OCI-LY3 (cell line): ENCODE data around the gene PAK5.

ENCODE experiments used
- H2AFZ ChIP-seq: fragments of 200-600, 300-600 bp; shearing (Covaris generic); 2 replicates; pipeline ENCODE4 v1.6.0; 2014; ENCODE audit warnings: antibody characterized with exemption, low read depth, low read length
- H3K27ac ChIP-seq: fragments of 200-600, 300-600 bp; sonication (generic); 2 replicates; pipeline ENCODE4 v1.5.1; 2014; ENCODE audit warnings: mild to moderate bottlenecking, low read length, moderate library complexity, mixed read lengths
- H3K27me3 ChIP-seq: fragments of 200-600, 300-600 bp; sonication (generic); 2 replicates; pipeline ENCODE4 v1.6.1; 2014; ENCODE audit warnings: low read depth, low read length, mixed read lengths
- H3K36me3 ChIP-seq: fragments of 200-600, 300-600 bp; sonication (generic); replicated peaks from 2 replicates; pipeline ENCODE3; 2014; ENCODE audit warnings: low read depth, low read length, mixed read lengths
- H3K4me1 ChIP-seq: fragments of 300-600, 200-600 bp; sonication (generic); 2 replicates; pipeline ENCODE4 v1.6.1; 2014; ENCODE audit warnings: low read length, mixed read lengths
- H3K4me2 ChIP-seq: fragments of 200-600, 300-600 bp; sonication (generic); 2 replicates; pipeline ENCODE4 v1.6.1; 2014; ENCODE audit warnings: low read length, mixed read lengths
- H3K4me3 ChIP-seq: fragments of 300-600, 200-600 bp; sonication (generic); 2 replicates; pipeline ENCODE4 v1.5.1; 2014; ENCODE audit warnings: antibody characterized with exemption, mild to moderate bottlenecking, low read length, moderate library complexity
- H3K79me2 ChIP-seq: fragments of 300-600, 200-600 bp; shearing (Covaris generic); 2 replicates; pipeline ENCODE4 v1.6.1; 2014; ENCODE audit warnings: mild to moderate bottlenecking, low read length, mixed read lengths
- H3K9ac ChIP-seq: fragments of 300-600, 200-600 bp; shearing (Covaris generic); 2 replicates; pipeline ENCODE4 v1.6.0; 2014; ENCODE audit warnings: mild to moderate bottlenecking, low read length, moderate library complexity
- H3K9me3 ChIP-seq: fragments of 200-600, 300-600 bp; shearing (Covaris generic); 2 replicates; pipeline ENCODE4 v1.6.1; 2014; ENCODE audit warnings: low read length, mixed read lengths; ENCODE audit not compliant: insufficient read depth
- H4K20me1 ChIP-seq: fragments of 200-600, 300-600 bp; sonication (generic); 2 replicates; pipeline ENCODE4 v1.6.1; 2016; ENCODE audit warnings: low read length, mixed read lengths; ENCODE audit not compliant: insufficient read depth
- CTCF ChIP-seq: fragments of 200-600, 300-600 bp; sonication (generic); IDR thresholded peaks from 2 replicates; pipeline ENCODE4 v1.5.1; 2014; ENCODE audit warnings: antibody characterized with exemption, low read length, low read depth
- EZH2phosphoT487 ChIP-seq: fragments of 200-600 bp; shearing (Covaris generic); IDR thresholded peaks from 2 replicates; pipeline ENCODE4 v1.6.1; 2018; ENCODE audit warnings: antibody characterized with exemption, mixed run types, low read depth

Gene PAK5

DNA sequence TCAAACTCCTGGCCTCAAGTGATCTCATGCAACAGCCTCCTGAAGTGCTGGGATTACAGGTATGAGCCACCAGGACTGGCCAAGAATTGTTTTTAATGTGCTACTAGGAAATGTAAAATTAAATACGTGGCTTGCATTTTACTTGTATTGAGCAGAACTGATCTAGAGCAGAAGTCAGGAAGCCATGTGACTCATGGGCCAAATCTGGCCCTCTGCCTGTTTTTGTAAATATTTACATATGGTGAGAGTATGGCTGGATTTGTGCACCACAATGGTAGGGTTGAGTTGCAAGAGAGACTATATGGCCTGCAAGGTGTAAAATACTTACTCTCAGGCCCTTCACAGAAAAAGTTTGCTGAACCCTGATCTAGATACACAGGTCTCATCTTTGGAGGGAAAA lies 248.7 kb downstream of the PAK5 start:
- Histone ChIP-seq H3K4me3 (no peak overlapping the region), H4K20me1 (no peaks in the 10 kb centered on the region), H3K79me2 (no peaks in the 10 kb centered on the region), H3K36me3 (no peaks in the 10 kb centered on the region), H3K27ac (no peak overlapping the region), H3K9me3 (no peaks in the 10 kb centered on the region), H3K4me2 (no peak overlapping the region), H3K9ac (no peak overlapping the region), H3K27me3 (peaks cover 8% of the 10 kb centered on the region), H3K4me1 (no peaks in the 10 kb centered on the region), H2AFZ (no peak overlapping the region)
- TF ChIP-seq CTCF = no peak

- Histone ChIP-seq H3K4me1 (no peaks in the 10 kb centered on the region; the same call in 1 of the 2 replicates), H4K20me1 (no peaks in the 10 kb centered on the region), H3K27ac (no peak overlapping the region), H3K4me3 (no peak overlapping the region), H3K79me2 (no peaks in the 10 kb centered on the region), H3K9me3 (no peaks in the 10 kb centered on the region), H3K36me3 (no peaks in the 10 kb centered on the region), H3K4me2 (no peak overlapping the region), H3K9ac (no peak overlapping the region), H2AFZ (no peak overlapping the region), H3K27me3 (peaks cover 8% of the 10 kb centered on the region; the same call in 1 of the 2 replicates)
- TF ChIP-seq EZH2phosphoT487 = no peak
These were observed 250.2 kb downstream of the PAK5 start for GRCh38 chr20:9588706-9589105.

DNA sequence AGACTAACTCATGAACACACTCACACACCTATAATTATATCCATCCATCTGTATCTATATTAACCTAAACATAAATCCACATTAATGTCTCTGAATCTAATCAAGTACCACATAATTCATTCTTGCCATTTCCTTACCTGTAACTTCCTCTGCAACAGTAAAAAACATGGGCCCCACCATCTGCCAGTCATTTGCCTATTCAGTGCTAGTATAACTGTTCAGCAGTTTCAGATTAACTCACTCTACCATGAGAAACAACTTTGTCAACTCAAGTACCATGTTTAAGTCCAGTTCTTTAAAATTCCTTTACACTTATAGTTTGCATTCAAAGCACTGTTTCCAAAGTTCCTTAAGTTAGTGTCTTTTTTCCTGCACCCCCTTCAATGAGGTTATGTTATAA lies 255.7 kb downstream of the PAK5 start:
- TF ChIP-seq EZH2phosphoT487 (no peak), CTCF (no peak)
- Histone ChIP-seq H3K9me3 (no peaks in the 10 kb centered on the region), H3K27me3 (0 out of 2 replicates have a peak, but pooled peaks cover 4% of the 10 kb centered on the region), H3K36me3 (no peaks in the 10 kb centered on the region), H4K20me1 (no peaks in the 10 kb centered on the region), H3K27ac (no peak overlapping the region), H3K4me1 (peaks cover 8% of the 10 kb centered on the region; the same call in 1 of the 2 replicates), H3K9ac (no peak overlapping the region), H3K4me3 (no peak overlapping the region), H2AFZ (no peak overlapping the region), H3K79me2 (no peaks in the 10 kb centered on the region), H3K4me2 (no peak overlapping the region)

- no peak overlapping the region for H2AFZ ChIP-seq
- H3K4me3 ChIP-seq = no peak overlapping the region
- H3K27ac ChIP-seq = no peak overlapping the region
- H3K79me2 ChIP-seq = no peaks in the 10 kb centered on the region
- H3K4me1 ChIP-seq = peaks cover 8% of the 10 kb centered on the region; the same call in 1 of the 2 replicates
- H3K36me3 ChIP-seq = no peaks in the 10 kb centered on the region
- H3K27me3 ChIP-seq = 0 out of 2 replicates have a peak, but pooled peaks cover 4% of the 10 kb centered on the region
- no peak overlapping the region for H3K4me2 ChIP-seq
- TF ChIP-seq CTCF (no peak), EZH2phosphoT487 (no peak)
- no peaks in the 10 kb centered on the region for H3K9me3 ChIP-seq
- H3K9ac ChIP-seq = no peak overlapping the region
- no peaks in the 10 kb centered on the region for H4K20me1 ChIP-seq
These were observed 256.7 kb downstream of the PAK5 start for GRCh38 chr20:9582137-9582536.
